Measurements from ENCODE around the gene CXorf51A.
"Not testable (repeated sequence)": the region's sequence is repeated elsewhere in the genome, so short reads cannot be mapped to it uniquely, and the experiment has no call there.

The CXorf51A gene

DNA sequence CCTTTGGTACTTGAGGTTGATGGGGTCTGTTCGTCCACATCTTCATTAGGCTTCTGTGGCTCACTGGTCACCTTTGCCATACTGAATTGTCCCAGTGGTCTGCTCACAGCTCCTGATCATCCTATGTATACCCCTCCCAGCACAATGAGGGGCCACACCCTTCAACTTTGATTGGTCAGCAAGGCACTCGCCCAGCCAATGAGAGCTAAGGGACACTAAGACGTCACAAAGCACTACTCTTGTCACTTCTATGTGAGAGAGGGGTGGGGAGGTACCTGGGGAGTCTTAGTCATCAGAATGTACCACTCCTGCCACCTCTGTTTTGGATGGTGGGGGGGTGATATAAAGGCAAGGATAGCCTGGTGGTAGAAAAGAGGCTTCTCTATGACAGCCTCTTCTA lies at the start of gene CXorf51A:
Gene CXorf51A, minus strand, starts transcription at position 101 of the 400 bp plus-strand sequence. Its CDS starts 21 bp downstream, at position 80.
- DNase-seq (ENCODE audit: low read depth); H3K4me3 ChIP-seq (ENCODE audit: low read depth, low read length): not testable (repeated sequence)

GRCh38 chrX:146863566-146863965 lies 49.0 kb upstream of the CXorf51A start:
- TF ChIP-seq CTCF (IDR thresholded peaks at IDR 0.05; ENCODE audit: low read depth, low read length, missing control alignments): no peak
- no peak for DNase-seq (ENCODE audit: low read depth)
- H3K4me3 ChIP-seq (ENCODE audit: low read depth, low read length): no peak overlapping the region

DNA sequence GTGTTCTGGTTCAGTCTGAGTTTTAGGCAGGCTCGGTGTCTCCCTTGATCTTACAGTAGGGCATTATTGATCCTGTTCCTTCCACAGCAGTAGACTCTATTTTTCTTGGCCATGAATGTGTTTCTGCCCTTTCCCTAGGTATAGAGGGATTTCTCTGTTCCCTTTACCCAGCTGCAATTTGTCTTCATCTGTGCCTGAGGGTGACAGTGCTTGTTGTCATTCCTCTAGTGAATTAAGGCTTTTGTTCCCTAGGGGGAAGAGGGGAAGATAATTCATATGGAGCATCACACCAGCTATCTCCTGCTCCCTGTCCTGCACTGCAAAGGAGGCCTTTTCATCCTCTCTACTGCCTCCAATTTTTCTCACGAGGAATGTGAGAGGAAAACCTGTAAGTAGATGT lies 39.7 kb upstream of the CXorf51A start:
- TF ChIP-seq CTCF (IDR thresholded peaks at IDR 0.05; ENCODE audit: low read depth, low read length, missing control alignments): no peak
- DNase-seq (ENCODE audit: low read depth): no peak
- H3K4me3 ChIP-seq (ENCODE audit: low read depth, low read length): no peak overlapping the region

DNA sequence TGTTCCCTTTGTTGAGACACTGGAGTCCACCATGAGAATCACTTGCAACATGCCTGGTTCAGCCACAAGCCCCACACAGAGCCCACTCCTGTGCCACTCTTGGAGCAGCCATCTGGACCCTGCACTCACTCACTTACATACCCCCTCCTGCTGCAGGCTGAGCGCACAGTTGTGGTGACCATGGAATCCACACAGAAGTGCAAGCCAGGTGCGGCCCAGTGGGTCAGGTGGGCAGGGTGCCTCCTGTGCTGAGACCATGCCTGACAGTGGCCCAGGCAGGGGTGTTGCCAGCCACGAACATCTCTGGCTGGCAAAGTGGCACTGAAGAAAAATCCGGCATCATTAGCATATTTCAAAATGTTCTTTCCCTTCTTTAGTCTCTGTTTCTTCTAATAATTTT lies 17.4 kb upstream of the CXorf51A start:
- no peak for TF ChIP-seq CTCF (IDR thresholded peaks at IDR 0.05; ENCODE audit: low read depth, low read length, missing control alignments)
- no peak for DNase-seq (ENCODE audit: low read depth)
- H3K4me3 ChIP-seq (ENCODE audit: low read depth, low read length): no peak overlapping the region

DNA sequence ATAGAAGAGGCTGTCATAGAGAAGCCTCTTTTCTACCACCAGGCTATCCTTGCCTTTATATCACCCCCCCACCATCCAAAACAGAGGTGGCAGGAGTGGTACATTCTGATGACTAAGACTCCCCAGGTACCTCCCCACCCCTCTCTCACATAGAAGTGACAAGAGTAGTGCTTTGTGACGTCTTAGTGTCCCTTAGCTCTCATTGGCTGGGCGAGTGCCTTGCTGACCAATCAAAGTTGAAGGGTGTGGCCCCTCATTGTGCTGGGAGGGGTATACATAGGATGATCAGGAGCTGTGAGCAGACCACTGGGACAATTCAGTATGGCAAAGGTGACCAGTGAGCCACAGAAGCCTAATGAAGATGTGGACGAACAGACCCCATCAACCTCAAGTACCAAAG lies 5.1 kb downstream of the CXorf51A start, which contains the start of gene CXorf51B:
Gene CXorf51B, plus strand, starts transcription at position 301 of the 400 bp plus-strand sequence. Its CDS starts 21 bp downstream, at position 322.
- not testable (repeated sequence) for DNase-seq (ENCODE audit: low read depth); H3K4me3 ChIP-seq (ENCODE audit: low read depth, low read length)

Data from GM12864 (cell line).